Central memory CD8-positive, alpha-beta T cell (primary cell): ENCODE measurements around the gene SIAH2.
A peak's percentile ranks its signal among the peaks of the same experiment; 100 is the strongest.

ENCODE experiments used
- ATAC-seq: fragments of 150-1000 bp; cut with Tn5 transposase; replicated peaks from 2 replicates; pipeline ENCODE4 v1.10.0; 2022; ENCODE audit warnings: mild to moderate bottlenecking, moderate FRiP score, moderate number of reproducible peaks; ENCODE audit not compliant: poor library complexity, severe bottlenecking; ENCODE audit errors: extremely low read depth
- DNase-seq, 2 donors: peaks; one replicate each; pipeline ENCODE4 v3.0.0; 2021; ENCODE audit warnings: low spot score in 2 of 2
- H3K27ac Mint-ChIP-seq: one replicate; pipeline ENCODE4 v1.8.0; 2022; ENCODE audit warnings: low read depth, mild to moderate bottlenecking, moderate library complexity, mixed read lengths
- H3K27me3 Mint-ChIP-seq: one replicate; pipeline ENCODE4 v1.8.0; 2022; ENCODE audit warnings: mixed read lengths
- H3K36me3 Mint-ChIP-seq: one replicate; pipeline ENCODE4 v1.8.0; 2022; ENCODE audit warnings: mild to moderate bottlenecking, moderate library complexity, mixed read lengths; ENCODE audit not compliant: insufficient read depth
- H3K4me1 Mint-ChIP-seq: one replicate; pipeline ENCODE4 v1.8.0; 2022; ENCODE audit warnings: mixed read lengths
- H3K4me3 Mint-ChIP-seq: one replicate; pipeline ENCODE4 v1.8.0; 2022; ENCODE audit warnings: mild to moderate bottlenecking, moderate library complexity, mixed read lengths
- H3K9me3 Mint-ChIP-seq: one replicate; pipeline ENCODE4 v1.8.0; 2022; ENCODE audit warnings: mixed read lengths

The SIAH2 gene

GRCh38 chr3:150703299-150703755, 59.6 kb downstream of the SIAH2 start:
- Mint-ChIP-seq H3K27me3 (no peaks in the 10 kb centered on the region), H3K4me1 (peaks cover 24% of the 10 kb centered on the region), H3K4me3 (peak overlapping the region; percentile 97), H3K27ac (peak overlapping the region; percentile 100), H3K9me3 (no peaks in the 10 kb centered on the region), H3K36me3 (peaks cover 17% of the 10 kb centered on the region)
- ATAC-seq (peak; percentile 62), DNase-seq (peak in 1 of 2 donors; percentile 27)

GRCh38 chr3:150699068-150699639, 63.8 kb downstream of the SIAH2 start:
- Mint-ChIP-seq H3K4me3 (no peak overlapping the region), H3K4me1 (peaks cover 18% of the 10 kb centered on the region), H3K27me3 (no peaks in the 10 kb centered on the region), H3K9me3 (no peaks in the 10 kb centered on the region), H3K27ac (no peak overlapping the region), H3K36me3 (peaks cover 13% of the 10 kb centered on the region)
- no peak for ATAC-seq
- DNase-seq: no peak

DNA sequence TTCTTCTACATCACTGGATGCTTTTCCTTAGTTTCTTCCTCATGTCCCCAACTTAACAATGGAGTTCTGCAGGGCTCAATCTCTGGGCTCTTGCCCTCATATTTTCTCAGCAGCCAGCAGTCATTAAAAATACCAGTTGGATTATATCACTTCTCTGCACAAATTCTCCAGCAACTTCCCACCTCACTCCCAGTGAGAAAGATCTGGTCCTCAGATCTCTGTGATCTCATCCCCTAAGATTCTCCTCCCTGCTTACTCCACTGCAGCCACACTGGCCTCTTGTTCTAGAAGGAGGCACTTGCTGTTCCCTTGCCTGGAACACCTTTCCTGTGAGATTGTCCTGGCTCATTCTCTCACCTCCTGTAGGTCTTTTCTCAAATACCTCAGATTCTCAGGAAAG, 65.3 kb downstream of the SIAH2 start:
- Mint-ChIP-seq H3K36me3 (peaks cover 1% of the 10 kb centered on the region), H3K9me3 (no peaks in the 10 kb centered on the region), H3K27me3 (no peaks in the 10 kb centered on the region), H3K4me1 (peaks cover 3% of the 10 kb centered on the region), H3K4me3 (no peak overlapping the region), H3K27ac (no peak overlapping the region)
- DNase-seq (no peak), ATAC-seq (no peak)

GRCh38 chr3:150691414-150692040, 71.4 kb downstream of the SIAH2 start:
- H3K4me1 Mint-ChIP-seq: no peaks in the 10 kb centered on the region
- no peak overlapping the region for H3K27ac Mint-ChIP-seq
- H3K4me3 Mint-ChIP-seq: no peak overlapping the region
- no peak for ATAC-seq
- H3K9me3 Mint-ChIP-seq: no peaks in the 10 kb centered on the region
- H3K36me3 Mint-ChIP-seq: no peaks in the 10 kb centered on the region
- no peak for DNase-seq
- H3K27me3 Mint-ChIP-seq: no peaks in the 10 kb centered on the region
